Tibial nerve (tissue), 4 donors: ENCODE data around the gene LSP1.

Experiments
- EP300 ChIP-seq, 2 donors: sonication (generic); formaldehyde crosslinking; IDR thresholded peaks; one replicate each; pipeline ENCODE4 v1.6.1; 2017; ENCODE audit warnings: antibody characterized with exemption in 2 of 2, mild to moderate bottlenecking in 1 of 2
- POLR2A ChIP-seq, 2 donors: fragments of 450-650 bp; IDR thresholded peaks; one replicate each; pipeline ENCODE4 v1.6.1; 2017; ENCODE audit warnings: antibody characterized with exemption in 2 of 2, mild to moderate bottlenecking in 2 of 2, moderate library complexity in 2 of 2
- TF ChIP-seq, protein P1 (sequence below), 5 experiments: fragments of 200-600 bp in 3 of 5; fragments of 450-650 bp in 2 of 5; sonication (generic) in 3 of 5; IDR thresholded peaks; one replicate each; pipeline ENCODE4 v1.5.1; 2016 to 2019; ENCODE audit warnings: antibody characterized with exemption in 5 of 5, mild to moderate bottlenecking in 3 of 5, moderate library complexity in 2 of 5

DNA sequence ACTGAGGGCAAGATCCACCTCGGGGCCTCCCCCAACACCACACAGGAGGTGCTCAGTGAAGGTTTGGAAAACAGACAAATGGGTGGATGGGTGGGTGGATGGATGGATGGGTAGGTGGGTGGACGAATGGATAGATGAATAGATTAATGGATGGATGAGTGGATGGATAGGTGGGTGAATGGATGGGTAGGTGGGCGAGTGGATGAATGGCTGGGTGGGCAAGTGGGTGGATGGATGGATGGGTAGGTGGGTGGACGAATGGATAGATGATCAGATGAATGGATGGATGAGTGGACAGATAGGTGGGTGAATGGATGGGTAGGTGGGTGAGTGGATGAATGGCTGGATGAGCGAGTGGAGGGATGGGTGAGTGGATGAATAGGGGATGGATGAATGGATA, 39.7 kb downstream of the LSP1 start:
- TF ChIP-seq, protein P1, sequence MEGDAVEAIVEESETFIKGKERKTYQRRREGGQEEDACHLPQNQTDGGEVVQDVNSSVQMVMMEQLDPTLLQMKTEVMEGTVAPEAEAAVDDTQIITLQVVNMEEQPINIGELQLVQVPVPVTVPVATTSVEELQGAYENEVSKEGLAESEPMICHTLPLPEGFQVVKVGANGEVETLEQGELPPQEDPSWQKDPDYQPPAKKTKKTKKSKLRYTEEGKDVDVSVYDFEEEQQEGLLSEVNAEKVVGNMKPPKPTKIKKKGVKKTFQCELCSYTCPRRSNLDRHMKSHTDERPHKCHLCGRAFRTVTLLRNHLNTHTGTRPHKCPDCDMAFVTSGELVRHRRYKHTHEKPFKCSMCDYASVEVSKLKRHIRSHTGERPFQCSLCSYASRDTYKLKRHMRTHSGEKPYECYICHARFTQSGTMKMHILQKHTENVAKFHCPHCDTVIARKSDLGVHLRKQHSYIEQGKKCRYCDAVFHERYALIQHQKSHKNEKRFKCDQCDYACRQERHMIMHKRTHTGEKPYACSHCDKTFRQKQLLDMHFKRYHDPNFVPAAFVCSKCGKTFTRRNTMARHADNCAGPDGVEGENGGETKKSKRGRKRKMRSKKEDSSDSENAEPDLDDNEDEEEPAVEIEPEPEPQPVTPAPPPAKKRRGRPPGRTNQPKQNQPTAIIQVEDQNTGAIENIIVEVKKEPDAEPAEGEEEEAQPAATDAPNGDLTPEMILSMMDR (IDR thresholded peaks at IDR 0.05) = no peak
- no peak for TF ChIP-seq POLR2A (IDR thresholded peaks at IDR 0.05)
- no peak for TF ChIP-seq EP300 (IDR thresholded peaks at IDR 0.05)
